Astrocyte (in vitro differentiated cells and primary cell): ENCODE results near the gene SLC19A1. TPM values are rescaled to one million over a fixed set of nuclear protein-coding genes. Genes with fewer than 3 reads are reported as not detected.

Experiments
- DNase-seq: peaks from one replicate; pipeline ENCODE4 v3.0.0-alpha.2; 2010; ENCODE audit warnings: low read depth
- FAIRE-seq: peaks from 2 replicates; lab custom pipeline; 2011; peaks lifted over from hg19 to GRCh38; lab: Jason Lieb, UNC
- H2AFZ ChIP-seq: 2 replicates; pipeline ENCODE4 v1.6.0; 2012; ENCODE audit warnings: low read depth, low read length, inconsistent platforms
- H3K27ac ChIP-seq: 2 replicates; pipeline ENCODE4 v1.5.1; 2011; ENCODE audit warnings: low read depth, low read length, inconsistent platforms
- H3K27me3 ChIP-seq: 2 replicates; pipeline ENCODE4 v1.6.0; 2011; ENCODE audit warnings: low read length, inconsistent platforms; ENCODE audit not compliant: insufficient read depth
- H3K36me3 ChIP-seq: 2 replicates; pipeline ENCODE4 v1.5.1; 2011; ENCODE audit warnings: low read length, inconsistent platforms; ENCODE audit not compliant: insufficient read depth
- H3K4me1 ChIP-seq: 2 replicates; pipeline ENCODE4 v1.5.1; 2011; ENCODE audit warnings: low read length, inconsistent platforms; ENCODE audit not compliant: insufficient read depth
- H3K4me2 ChIP-seq: 2 replicates; pipeline ENCODE4 v1.6.0; 2012; ENCODE audit warnings: low read length, inconsistent platforms
- H3K4me3 ChIP-seq: 2 replicates; pipeline ENCODE4 v1.5.1; 2011; ENCODE audit warnings: low read depth, mild to moderate bottlenecking, low read length, inconsistent platforms; ENCODE audit not compliant: insufficient read depth
- H3K79me2 ChIP-seq: 2 replicates; pipeline ENCODE4 v1.6.0; 2012; ENCODE audit warnings: mild to moderate bottlenecking, low read length, inconsistent platforms; ENCODE audit not compliant: insufficient read depth
- H3K9ac ChIP-seq: 2 replicates; pipeline ENCODE4 v1.6.0; 2012; ENCODE audit warnings: mild to moderate bottlenecking, low read length, inconsistent platforms
- H3K9me3 ChIP-seq: 2 replicates; pipeline ENCODE4 v1.5.1; 2012; ENCODE audit warnings: low read depth, mild to moderate bottlenecking, low read length, inconsistent platforms; ENCODE audit not compliant: insufficient read depth
- H4K20me1 ChIP-seq: 2 replicates; pipeline ENCODE4 v1.6.0; 2012; ENCODE audit warnings: low read length, inconsistent platforms; ENCODE audit not compliant: insufficient read depth
- H3K27ac Mint-ChIP-seq: one replicate; pipeline ENCODE4 v1.8.0; 2021; ENCODE audit warnings: mild to moderate bottlenecking, mixed read lengths; ENCODE audit not compliant: unreplicated experiment
- H3K27me3 Mint-ChIP-seq: one replicate; pipeline ENCODE4 v1.8.0; 2021; ENCODE audit warnings: low read depth, mixed read lengths; ENCODE audit not compliant: unreplicated experiment
- H3K36me3 Mint-ChIP-seq: one replicate; pipeline ENCODE4 v1.8.0; 2021; ENCODE audit warnings: low read depth, mixed read lengths; ENCODE audit not compliant: unreplicated experiment
- H3K4me1 Mint-ChIP-seq: one replicate; pipeline ENCODE4 v1.8.0; 2021; ENCODE audit warnings: low read depth, mixed read lengths; ENCODE audit not compliant: unreplicated experiment
- H3K4me3 Mint-ChIP-seq: one replicate; pipeline ENCODE4 v1.8.0; 2021; ENCODE audit warnings: mild to moderate bottlenecking, moderate library complexity, mixed read lengths; ENCODE audit not compliant: unreplicated experiment
- H3K9me3 Mint-ChIP-seq: one replicate; pipeline ENCODE4 v1.8.0; 2021; ENCODE audit warnings: mild to moderate bottlenecking, mixed read lengths; ENCODE audit not compliant: unreplicated experiment
- EZH2 ChIP-seq: IDR thresholded peaks from 2 replicates; pipeline ENCODE4 v1.6.1; 2012; ENCODE audit warnings: mild to moderate bottlenecking, low read length, inconsistent platforms; ENCODE audit not compliant: insufficient read depth
- total RNA-seq: library from RNA; stranded (reverse); gene quantifications from 2 replicates; pipeline ENCODE4 v1.2.1, GENCODE V29; 2021
- TF ChIP-seq, protein P1 (sequence below): IDR thresholded peaks from 2 replicates; pipeline ENCODE4 v1.5.1; 2011; ENCODE audit warnings: low read depth, mild to moderate bottlenecking, inconsistent platforms, low read length, moderate library complexity; ENCODE audit not compliant: insufficient read depth

SLC19A1 gene
- total RNA-seq, 1 donor from 2014 or later, result 11.7 TPM

DNA sequence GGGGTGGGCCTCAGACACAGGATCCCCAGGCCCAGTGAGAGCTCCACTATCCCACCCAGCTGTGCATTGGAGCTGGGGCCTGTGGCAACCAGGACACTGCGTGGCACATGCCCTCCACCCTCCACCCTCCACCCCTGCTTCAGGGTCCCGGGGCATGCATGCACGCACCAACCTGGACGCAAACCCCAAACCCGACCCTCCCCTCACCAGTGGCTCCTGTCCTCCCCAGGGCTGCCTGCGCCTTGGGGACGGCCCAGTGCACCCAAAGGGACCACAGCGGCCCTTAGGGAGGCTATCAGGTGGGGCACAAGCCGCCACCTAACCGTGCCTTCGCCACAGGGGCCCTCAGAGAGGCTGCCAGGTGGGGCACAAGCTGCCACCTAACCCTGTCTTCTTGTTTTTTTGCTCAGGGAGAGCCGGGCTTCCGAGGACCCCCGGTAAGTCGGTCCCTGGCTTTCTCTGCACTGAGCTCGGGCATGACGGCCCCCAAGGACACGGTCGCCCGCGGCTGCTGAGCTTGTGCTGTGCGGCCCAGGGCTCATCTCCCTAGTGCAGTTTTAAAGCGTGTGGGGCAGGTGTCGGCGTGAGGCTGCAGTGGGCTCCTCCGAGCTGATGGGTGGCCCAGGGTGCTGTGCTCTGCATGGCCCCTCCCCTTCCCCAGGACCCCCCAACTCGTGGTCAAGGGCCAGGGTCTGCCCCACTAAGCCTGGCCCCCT lies 47.9 kb downstream of the SLC19A1 start:
- Histone ChIP-seq H2AFZ (no peak overlapping the region), H3K27ac (no peak overlapping the region), H3K9ac (no peak overlapping the region), H3K4me1 (no peaks in the 10 kb centered on the region), H3K9me3 (no peaks in the 10 kb centered on the region), H3K4me3 (no peak overlapping the region), H4K20me1 (no peaks in the 10 kb centered on the region), H3K79me2 (no peaks in the 10 kb centered on the region), H3K27me3 (no peaks in the 10 kb centered on the region), H3K4me2 (no peak overlapping the region), H3K36me3 (peaks cover 5% of the 10 kb centered on the region)
- DNase-seq (no peak), FAIRE-seq (no peak)
- Mint-ChIP-seq H3K27me3 (no peaks in the 10 kb centered on the region), H3K27ac (no peak overlapping the region), H3K9me3 (no peaks in the 10 kb centered on the region), H3K36me3 (peaks cover 10% of the 10 kb centered on the region), H3K4me1 (no peaks in the 10 kb centered on the region), H3K4me3 (no peak overlapping the region)
- TF ChIP-seq, protein P1, sequence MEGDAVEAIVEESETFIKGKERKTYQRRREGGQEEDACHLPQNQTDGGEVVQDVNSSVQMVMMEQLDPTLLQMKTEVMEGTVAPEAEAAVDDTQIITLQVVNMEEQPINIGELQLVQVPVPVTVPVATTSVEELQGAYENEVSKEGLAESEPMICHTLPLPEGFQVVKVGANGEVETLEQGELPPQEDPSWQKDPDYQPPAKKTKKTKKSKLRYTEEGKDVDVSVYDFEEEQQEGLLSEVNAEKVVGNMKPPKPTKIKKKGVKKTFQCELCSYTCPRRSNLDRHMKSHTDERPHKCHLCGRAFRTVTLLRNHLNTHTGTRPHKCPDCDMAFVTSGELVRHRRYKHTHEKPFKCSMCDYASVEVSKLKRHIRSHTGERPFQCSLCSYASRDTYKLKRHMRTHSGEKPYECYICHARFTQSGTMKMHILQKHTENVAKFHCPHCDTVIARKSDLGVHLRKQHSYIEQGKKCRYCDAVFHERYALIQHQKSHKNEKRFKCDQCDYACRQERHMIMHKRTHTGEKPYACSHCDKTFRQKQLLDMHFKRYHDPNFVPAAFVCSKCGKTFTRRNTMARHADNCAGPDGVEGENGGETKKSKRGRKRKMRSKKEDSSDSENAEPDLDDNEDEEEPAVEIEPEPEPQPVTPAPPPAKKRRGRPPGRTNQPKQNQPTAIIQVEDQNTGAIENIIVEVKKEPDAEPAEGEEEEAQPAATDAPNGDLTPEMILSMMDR, result no peak
- TF ChIP-seq EZH2, result no peak

DNA sequence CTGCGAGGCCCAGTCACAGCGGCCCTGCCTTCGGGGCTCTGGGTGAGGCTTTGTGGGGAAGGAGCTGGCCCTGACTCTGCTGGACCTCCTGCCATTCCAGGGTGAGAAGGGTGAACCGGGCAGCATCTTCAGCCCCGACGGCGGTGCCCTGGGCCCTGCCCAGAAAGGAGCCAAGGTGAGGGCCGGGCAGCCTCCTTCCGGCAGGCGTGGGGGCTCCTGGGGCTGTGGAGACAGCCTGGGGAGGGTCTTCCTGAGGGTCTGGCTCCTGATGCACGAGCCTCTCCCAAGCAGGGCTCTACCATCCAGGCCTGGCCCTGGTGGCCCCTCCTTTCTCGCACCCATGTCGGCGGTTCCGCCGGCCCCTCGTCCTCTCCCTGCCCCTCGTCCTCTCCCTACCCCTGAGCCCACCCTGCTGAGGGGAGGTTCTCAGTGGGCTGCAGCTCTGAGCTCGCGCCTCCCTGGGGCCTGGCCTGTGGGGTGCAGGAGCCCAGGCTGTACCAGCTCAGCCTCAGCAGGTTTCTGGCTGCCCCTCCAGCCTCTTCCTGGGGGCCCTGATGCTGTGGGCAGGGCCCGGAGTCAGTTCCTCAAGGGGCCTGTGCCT lies 48.7 kb downstream of the SLC19A1 start:
- no peak overlapping the region for H3K9ac ChIP-seq
- Mint-ChIP-seq H3K4me3 (no peak overlapping the region), H3K4me1 (no peaks in the 10 kb centered on the region), H3K36me3 (peaks cover 4% of the 10 kb centered on the region), H3K9me3 (no peaks in the 10 kb centered on the region), H3K27ac (no peak overlapping the region), H3K27me3 (no peaks in the 10 kb centered on the region)
- no peak for FAIRE-seq
- H3K4me3 ChIP-seq, result no peak overlapping the region
- TF ChIP-seq, protein P1, result no peak
- TF ChIP-seq EZH2, result no peak
- H4K20me1 ChIP-seq, result no peaks in the 10 kb centered on the region
- H3K27me3 ChIP-seq, result no peaks in the 10 kb centered on the region
- H3K9me3 ChIP-seq, result no peaks in the 10 kb centered on the region
- H3K4me1 ChIP-seq, result no peaks in the 10 kb centered on the region
- H3K27ac ChIP-seq, result no peak overlapping the region
- no peak for DNase-seq
- H3K36me3 ChIP-seq, result peaks cover 5% of the 10 kb centered on the region
- H3K79me2 ChIP-seq, result no peaks in the 10 kb centered on the region
- H2AFZ ChIP-seq, result no peak overlapping the region
- no peak overlapping the region for H3K4me2 ChIP-seq

DNA sequence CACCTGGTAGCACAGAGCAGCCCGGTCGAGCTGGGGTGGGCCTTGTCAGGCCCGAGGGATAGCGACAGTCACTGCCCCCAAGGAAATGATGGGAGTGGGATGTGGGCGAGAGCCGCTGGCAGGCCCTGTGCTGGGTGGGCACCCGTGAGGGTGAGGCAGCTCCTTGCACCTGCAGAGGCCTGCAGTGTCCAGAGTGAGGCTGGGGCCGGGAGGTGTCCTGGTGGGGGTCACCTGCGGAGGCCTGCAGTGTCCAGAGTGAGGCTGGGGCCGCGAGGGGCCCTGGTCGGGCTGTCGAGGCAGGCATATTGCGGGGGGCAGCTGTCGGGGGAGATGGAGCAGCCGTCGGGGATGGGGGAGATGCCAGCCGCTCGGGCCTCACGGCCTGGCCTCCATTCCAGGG lies 49.5 kb downstream of the SLC19A1 start:
- Mint-ChIP-seq H3K27me3 (no peaks in the 10 kb centered on the region), H3K9me3 (no peaks in the 10 kb centered on the region), H3K36me3 (peaks cover 6% of the 10 kb centered on the region), H3K27ac (no peak overlapping the region), H3K4me3 (no peak overlapping the region), H3K4me1 (peaks cover 3% of the 10 kb centered on the region)
- no peak for TF ChIP-seq EZH2
- H3K27ac ChIP-seq, result no peak overlapping the region
- H3K4me2 ChIP-seq, result no peak overlapping the region
- FAIRE-seq (no peak), DNase-seq (no peak)
- H3K27me3 ChIP-seq, result no peaks in the 10 kb centered on the region
- H3K9me3 ChIP-seq, result no peaks in the 10 kb centered on the region
- peaks cover 5% of the 10 kb centered on the region for H3K36me3 ChIP-seq
- H3K4me3 ChIP-seq, result no peak overlapping the region
- H2AFZ ChIP-seq, result no peak overlapping the region
- H3K79me2 ChIP-seq, result no peaks in the 10 kb centered on the region
- no peaks in the 10 kb centered on the region for H4K20me1 ChIP-seq
- no peaks in the 10 kb centered on the region for H3K4me1 ChIP-seq
- H3K9ac ChIP-seq, result no peak overlapping the region
